IMR-90 (cell line): ENCODE data around the gene CCDC88C. TPM values are rescaled to one million over a fixed set of nuclear protein-coding genes. Genes with fewer than 3 reads are reported as not detected.

ENCODE experiments used
- ATAC-seq: fragments of 200-7000 bp; cut with Tn5 transposase; 2 replicates; pipeline ENCODE4 v1.9.1; 2020; ENCODE audit warnings: low read depth, mild to moderate bottlenecking, moderate library complexity
- BruUV-seq: library from RNA; stranded (reverse); fragments of 400-500 nt; replicated peaks from 2 replicates; lab custom pipeline; 2021; lab: Mats Ljungman, UMichigan
- CTCF ChIA-PET: fragments of 300-600 bp; formaldehyde crosslinking; extraction: SDS; loops from one replicate; lab custom pipeline; 2021; ENCODE audit warnings: antibody characterized with exemption; lab: Yijun Ruan, JAX
- POLR2A ChIA-PET: fragments of 300-600 bp; sonication (Branson Sonifier 250); formaldehyde crosslinking; loops from one replicate; lab custom pipeline; 2022; ENCODE audit warnings: antibody characterized with exemption; ENCODE audit not compliant: unreplicated experiment; lab: Charles Lee
- DNase-seq: peaks from one replicate; pipeline ENCODE4 v3.0.0; 2013
- H2AFZ ChIP-seq: replicated peaks from 2 replicates; pipeline ENCODE3; 2013; ENCODE audit warnings: low read length, mild to moderate bottlenecking; ENCODE audit not compliant: poor library complexity
- H2AK5ac ChIP-seq: 2 replicates; pipeline ENCODE4 v1.6.1; 2013; ENCODE audit warnings: low read depth, low read length, inconsistent platforms
- H2AK9ac ChIP-seq: replicated peaks from 2 replicates; pipeline ENCODE3; 2013; ENCODE audit warnings: mild to moderate bottlenecking, low read depth, low read length, moderate library complexity; ENCODE audit not compliant: poor library complexity
- H2BK120ac ChIP-seq: 2 replicates; pipeline ENCODE4 v1.6.1; 2013; ENCODE audit warnings: low read depth, low read length, inconsistent platforms
- H2BK15ac ChIP-seq: 3 replicates; pipeline ENCODE4 v1.6.1; 2013; ENCODE audit warnings: low read depth, low read length, inconsistent platforms
- H2BK20ac ChIP-seq: 2 replicates; pipeline ENCODE4 v1.6.1; 2013; ENCODE audit warnings: low read depth, mild to moderate bottlenecking, inconsistent platforms, low read length, moderate library complexity
- H2BK5ac ChIP-seq: 2 replicates; pipeline ENCODE4 v1.6.1; 2013; ENCODE audit warnings: mild to moderate bottlenecking, low read depth, low read length, inconsistent platforms; ENCODE audit not compliant: poor library complexity, severe bottlenecking
- H3K14ac ChIP-seq: replicated peaks from 2 replicates; pipeline ENCODE4 v1.6.1; 2013; ENCODE audit warnings: low read depth, low read length, inconsistent platforms
- H3K18ac ChIP-seq: 2 replicates; pipeline ENCODE4 v1.6.1; 2013; ENCODE audit warnings: low read depth, low read length, control low read depth
- H3K23ac ChIP-seq: 2 replicates; pipeline ENCODE4 v1.6.1; 2013; ENCODE audit warnings: low read depth, low read length, inconsistent platforms
- H3K27ac ChIP-seq: 2 replicates; pipeline ENCODE4 v1.5.1; 2013; ENCODE audit warnings: mild to moderate bottlenecking, control low read depth, low read length; ENCODE audit not compliant: insufficient read depth
- H3K27me3 ChIP-seq: 2 replicates; pipeline ENCODE4 v1.6.1; 2013; ENCODE audit warnings: low read length; ENCODE audit not compliant: control insufficient read depth, insufficient read depth
- H3K36me3 ChIP-seq: 2 replicates; pipeline ENCODE4 v1.6.1; 2013; ENCODE audit warnings: low read length, mixed read lengths; ENCODE audit not compliant: control insufficient read depth, insufficient read depth
- H3K4ac ChIP-seq: 2 replicates; pipeline ENCODE4 v1.6.1; 2013; ENCODE audit warnings: low read depth, low read length, inconsistent platforms
- H3K4me1 ChIP-seq: 2 replicates; pipeline ENCODE4 v1.6.1; 2013; ENCODE audit warnings: low read length, mixed read lengths; ENCODE audit not compliant: control insufficient read depth, insufficient read depth
- H3K4me2 ChIP-seq: 2 replicates; pipeline ENCODE4 v1.6.1; 2013; ENCODE audit warnings: low read depth, mild to moderate bottlenecking, control low read depth, low read length, moderate library complexity
- H3K4me3 ChIP-seq: 2 replicates; pipeline ENCODE4 v1.5.1; 2013; ENCODE audit warnings: low read depth, mild to moderate bottlenecking, control low read depth, low read length, moderate library complexity; ENCODE audit not compliant: insufficient read depth
- H3K56ac ChIP-seq: 2 replicates; pipeline ENCODE4 v1.6.1; 2013; ENCODE audit warnings: low read length, inconsistent platforms; ENCODE audit not compliant: insufficient read depth; ENCODE audit errors: extremely low read depth
- H3K79me1 ChIP-seq, 2 experiments: 2 replicates each; pipeline ENCODE4 v1.6.1; 2013; ENCODE audit warnings: low read length in 2 of 2, inconsistent platforms in 1 of 2, low read depth in 1 of 2
- H3K9ac ChIP-seq: 2 replicates; pipeline ENCODE4 v1.6.1; 2013; ENCODE audit warnings: low read depth, low read length, control low read depth
- H3K9me1 ChIP-seq: 2 replicates; pipeline ENCODE4 v1.6.1; 2013; ENCODE audit warnings: low read length, inconsistent platforms; ENCODE audit not compliant: insufficient read depth
- H3K9me3 ChIP-seq: 2 replicates; pipeline ENCODE4 v1.6.1; 2013; ENCODE audit warnings: low read length; ENCODE audit not compliant: control insufficient read depth, insufficient read depth
- H4K20me1 ChIP-seq: 2 replicates; pipeline ENCODE4 v1.6.1; 2013; ENCODE audit warnings: low read length, inconsistent platforms; ENCODE audit not compliant: insufficient read depth
- H4K5ac ChIP-seq: 2 replicates; pipeline ENCODE4 v1.6.1; 2013; ENCODE audit warnings: mild to moderate bottlenecking, low read depth, low read length, control low read depth
- H4K8ac ChIP-seq, 2 experiments: 2 replicates each; pipeline ENCODE4 v1.6.1; 2013; ENCODE audit warnings: low read depth in 2 of 2, low read length in 2 of 2, control low read depth in 1 of 2, inconsistent platforms in 1 of 2
- H4K91ac ChIP-seq: 2 replicates; pipeline ENCODE4 v1.6.1; 2013; ENCODE audit warnings: low read depth, low read length, inconsistent platforms; ENCODE audit not compliant: insufficient read depth
- BHLHE40 ChIP-seq: fragments of 150-350 bp; IDR thresholded peaks from 2 replicates; pipeline ENCODE4 v1.6.1; 2016; ENCODE audit warnings: mild to moderate bottlenecking, low read depth, low read length
- CEBPB ChIP-seq: IDR thresholded peaks from 2 replicates; pipeline ENCODE4 v1.6.1; 2012; ENCODE audit warnings: low read depth, low read length, improper control_type of control experiment
- CHD1 ChIP-seq: IDR thresholded peaks from 2 replicates; pipeline ENCODE4 v1.6.1; 2012; ENCODE audit warnings: low read depth, low read length, improper control_type of control experiment
- CTCF ChIP-seq: conservative IDR thresholded peaks from 2 replicates; pipeline ENCODE4 v1.5.1; 2012; ENCODE audit warnings: mild to moderate bottlenecking, low read depth, low read length, improper control_type of control experiment
- ELK1 ChIP-seq: fragments of 150-350 bp; IDR thresholded peaks from 2 replicates; pipeline ENCODE4 v1.6.1; 2016; ENCODE audit warnings: low read depth, mild to moderate bottlenecking, low read length, moderate library complexity, borderline replicate concordance
- FOS ChIP-seq: fragments of 150-350 bp; IDR thresholded peaks from 2 replicates; pipeline ENCODE4 v1.6.1; 2016; ENCODE audit warnings: low read depth, low read length
- MAFK ChIP-seq: IDR thresholded peaks from 2 replicates; pipeline ENCODE4 v1.6.1; 2012; ENCODE audit warnings: low read depth, low read length, improper control_type of control experiment
- MAZ ChIP-seq: IDR thresholded peaks from 2 replicates; pipeline ENCODE4 v1.6.1; 2012; ENCODE audit warnings: low read depth, mild to moderate bottlenecking, low read length, improper control_type of control experiment, moderate library complexity, borderline replicate concordance
- MXI1 ChIP-seq: IDR thresholded peaks from 2 replicates; pipeline ENCODE4 v1.6.1; 2012; ENCODE audit warnings: low read depth, mild to moderate bottlenecking, low read length, moderate library complexity, borderline replicate concordance
- NFE2L2 ChIP-seq: fragments of 150-350 bp; IDR thresholded peaks from 2 replicates; pipeline ENCODE4 v1.6.1; 2016; ENCODE audit warnings: low read depth, mild to moderate bottlenecking, low read length
- POLR2A ChIP-seq: IDR thresholded peaks from 2 replicates; pipeline ENCODE4 v1.6.1; 2012; ENCODE audit warnings: mild to moderate bottlenecking, low read depth, low read length
- RCOR1 ChIP-seq: IDR thresholded peaks from 2 replicates; pipeline ENCODE4 v1.6.1; 2012; ENCODE audit warnings: mild to moderate bottlenecking, low read length, improper control_type of control experiment; ENCODE audit not compliant: insufficient replicate concordance
- RFX5 ChIP-seq: IDR thresholded peaks from 2 replicates; pipeline ENCODE4 v1.8.0; 2012; ENCODE audit warnings: low read depth, mild to moderate bottlenecking, low read length, moderate library complexity
- SMC3 ChIP-seq: fragments of 150-350 bp; IDR thresholded peaks from 2 replicates; pipeline ENCODE4 v1.6.1; 2016; ENCODE audit warnings: low read depth, mild to moderate bottlenecking, antibody characterized with exemption, low read length, moderate library complexity
- WGBS, 2 experiments: methylation state at CpG; one replicate each; pipeline versions ENCODE4 v1.1.5 to v1.1.7; 2013; ENCODE audit warnings: missing lambda C conversion rate in 2 of 2; ENCODE audit not compliant: insufficient read length in 1 of 2; ENCODE audit errors: extremely low coverage in 2 of 2; 5-methylcytosine and 5-hydroxymethylcytosine counted together
- dilution Hi-C: fragments of 300-500 bp; cut with HindIII; formaldehyde crosslinking; loops from one replicate; pipeline ENCODE4 v1.14.3; 2018; ENCODE audit warnings: low sequenced_read_pairs; ENCODE audit not compliant: unreplicated experiment
- in situ Hi-C: fragments of 300-500 bp; cut with MboI; formaldehyde crosslinking; loops from 3 replicates; pipeline ENCODE4 v1.14.3; 2019; ENCODE audit warnings: low sequenced_read_pairs, inconsistent platforms, mixed read lengths
- intact Hi-C: fragments of 100-400 bp; cut with micrococcal nuclease; formaldehyde crosslinking; loops from 2 replicates; pipeline ENCODE4 v1.10.0; 2022
- polyA plus RNA-seq, 3 experiments: library from polyadenylated mRNA; depleted of rRNA; stranded (reverse); fragments of >200 nt; gene quantifications; 2 replicates each; pipeline ENCODE4 v1.2.3, GENCODE V29; 2012; ENCODE audit warnings: low replicate concordance in 1 of 3
- total RNA-seq: library from RNA; depleted of rRNA; stranded (reverse); fragments of >200 nt; gene quantifications from 2 replicates; pipeline ENCODE4 v1.2.3, GENCODE V29; 2012
- TF ChIP-seq, protein P1 (sequence below): fragments of 150-350 bp; IDR thresholded peaks from 2 replicates; pipeline ENCODE4 v1.6.1; 2017; ENCODE audit warnings: mild to moderate bottlenecking, antibody characterized with exemption, low read length, low read depth

The CCDC88C gene
- total and polyA plus RNA-seq, 2 of the 4 experiments (the other 2 are of a cell fraction): 0.17 to 0.18 TPM

DNA sequence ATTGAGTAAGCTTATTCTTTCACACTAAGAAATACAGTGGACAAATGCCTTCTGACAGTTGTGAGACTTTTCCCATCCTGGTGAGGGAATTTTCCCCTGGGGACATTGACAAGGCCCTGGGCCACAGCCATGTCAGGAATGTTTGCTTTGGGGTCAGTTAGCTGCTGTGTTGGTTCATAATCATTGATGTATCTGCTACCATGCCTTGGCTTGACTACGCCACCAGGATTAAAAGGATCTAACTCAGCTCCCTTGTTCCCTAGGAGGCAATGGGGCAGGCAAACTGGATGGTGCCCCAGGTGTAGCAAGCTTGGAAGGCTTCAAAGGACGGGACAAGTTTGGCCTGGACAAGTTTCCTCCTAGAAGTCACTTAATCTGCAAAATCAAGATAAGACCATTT lies 3.1 kb upstream of the CCDC88C start:
- no peaks in the 10 kb centered on the region for H3K9me3 ChIP-seq
- no peak overlapping the region for H2AK5ac ChIP-seq
- no peak for ATAC-seq
- H3K9me1 ChIP-seq: no peaks in the 10 kb centered on the region
- no CpG with 5 or more reads among the region's 2 CpGs for WGBS, 2 experiments
- H3K27me3 ChIP-seq: peaks cover 26% of the 10 kb centered on the region
- dilution Hi-C loops: no loop called here
- BruUV-seq: no TSS peak
- no peak overlapping the region for H3K56ac ChIP-seq
- no peak overlapping the region for H4K5ac ChIP-seq
- no peak overlapping the region for H3K18ac ChIP-seq
- H2BK5ac ChIP-seq: no peak overlapping the region
- H3K4me3 ChIP-seq: no peak overlapping the region
- H3K4me2 ChIP-seq: no peak overlapping the region
- no peak overlapping the region for H2BK20ac ChIP-seq
- no peak overlapping the region for H4K8ac ChIP-seq
- H3K9ac ChIP-seq: no peak overlapping the region
- no peak overlapping the region for H3K27ac ChIP-seq
- TF ChIP-seq, protein P1, sequence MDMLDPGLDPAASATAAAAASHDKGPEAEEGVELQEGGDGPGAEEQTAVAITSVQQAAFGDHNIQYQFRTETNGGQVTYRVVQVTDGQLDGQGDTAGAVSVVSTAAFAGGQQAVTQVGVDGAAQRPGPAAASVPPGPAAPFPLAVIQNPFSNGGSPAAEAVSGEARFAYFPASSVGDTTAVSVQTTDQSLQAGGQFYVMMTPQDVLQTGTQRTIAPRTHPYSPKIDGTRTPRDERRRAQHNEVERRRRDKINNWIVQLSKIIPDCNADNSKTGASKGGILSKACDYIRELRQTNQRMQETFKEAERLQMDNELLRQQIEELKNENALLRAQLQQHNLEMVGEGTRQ: no peak
- no peak for TF ChIP-seq RCOR1
- no peak for TF ChIP-seq MAZ
- no peak for TF ChIP-seq CTCF
- no peak for TF ChIP-seq MXI1
- no peak for TF ChIP-seq CEBPB
- no peak for TF ChIP-seq NFE2L2
- no peak for TF ChIP-seq CHD1
- no peak for TF ChIP-seq FOS
- TF ChIP-seq ELK1: no peak
- TF ChIP-seq BHLHE40: no peak
- no peak for TF ChIP-seq MAFK
- no peak for TF ChIP-seq RFX5
- TF ChIP-seq SMC3: no peak
- no peak for TF ChIP-seq POLR2A
- ChIA-PET CTCF (interaction anchor here (0.6 kb wide), 1 partner anchor 107 kb away, joined by 5 read pairs; no protein-coding TSS in a partner anchor), POLR2A (no interaction called here)
- in situ Hi-C loops: loop anchor here (10.0 kb wide), 1 partner anchor 96 kb away; no protein-coding TSS in a partner anchor
- no peak overlapping the region for H2AK9ac ChIP-seq
- H4K91ac ChIP-seq: no peak overlapping the region
- no peaks in the 10 kb centered on the region for H4K20me1 ChIP-seq
- no peak overlapping the region for H2AFZ ChIP-seq
- H3K14ac ChIP-seq: no peak overlapping the region
- no peak overlapping the region for H2BK15ac ChIP-seq
- H3K36me3 ChIP-seq: no peaks in the 10 kb centered on the region
- H3K23ac ChIP-seq: no peak overlapping the region
- H2BK120ac ChIP-seq: no peak overlapping the region
- no peak for DNase-seq
- no peaks in the 10 kb centered on the region for H3K4me1 ChIP-seq
- intact Hi-C loops: no loop called here
- H3K79me1 ChIP-seq: no peaks in the 10 kb centered on the region
- no peak overlapping the region for H3K4ac ChIP-seq
